H1 (cell line): Measurements from ENCODE around the gene PCYT1A. TPM values are rescaled to one million over a fixed set of nuclear protein-coding genes. Genes with fewer than 3 reads are reported as not detected.

Experiments used
- CTCF ChIA-PET: fragments of 300-600 bp; sonication (Branson Sonifier 250); formaldehyde crosslinking; loops from one replicate; lab custom pipeline; 2021; ENCODE audit not compliant: partially characterized antibody; lab: Charles Lee
- POLR2A ChIA-PET: fragments of 300-600 bp; sonication (Branson Sonifier 250); formaldehyde crosslinking; loops from one replicate; lab custom pipeline; 2021; ENCODE audit warnings: inconsistent platforms; ENCODE audit not compliant: partially characterized antibody; lab: Charles Lee
- DNase-seq, 2 experiments: peaks; one replicate each; pipeline versions ENCODE4 v3.0.0 to v3.0.0-alpha.2; 2010 to 2022; ENCODE audit warnings: low spot score in 2 of 2, low read depth in 1 of 2, mixed read lengths in 1 of 2
- FAIRE-seq: peaks from 2 replicates; lab custom pipeline; 2011; peaks lifted over from hg19 to GRCh38; lab: Jason Lieb, UNC
- H2AFZ ChIP-seq: 2 replicates; pipeline ENCODE4 v1.8.1; 2012; ENCODE audit warnings: low read length, inconsistent platforms
- H2AK5ac ChIP-seq: 2 replicates; pipeline ENCODE4 v1.6.1; 2013; ENCODE audit warnings: low read depth, low read length
- H2BK120ac ChIP-seq: replicated peaks from 2 replicates; pipeline ENCODE3; 2013; ENCODE audit warnings: low read depth, low read length, inconsistent platforms
- H2BK12ac ChIP-seq: 2 replicates; pipeline ENCODE4 v1.6.1; 2013; ENCODE audit warnings: low read depth, low read length
- H2BK15ac ChIP-seq: 2 replicates; pipeline ENCODE4 v1.6.1; 2013; ENCODE audit warnings: low read length
- H2BK20ac ChIP-seq: 2 replicates; pipeline ENCODE4 v1.6.1; 2013; ENCODE audit warnings: low read length
- H2BK5ac ChIP-seq: 2 replicates; pipeline ENCODE4 v1.6.1; 2013; ENCODE audit warnings: low read depth, low read length
- H3K14ac ChIP-seq: 2 replicates; pipeline ENCODE4 v1.6.1; 2013; ENCODE audit warnings: inconsistent platforms; ENCODE audit not compliant: insufficient read length
- H3K18ac ChIP-seq: 2 replicates; pipeline ENCODE4 v1.6.1; 2013; ENCODE audit warnings: low read length; ENCODE audit errors: extremely low read depth
- H3K23ac ChIP-seq: 2 replicates; pipeline ENCODE4 v1.6.1; 2013; ENCODE audit warnings: inconsistent platforms; ENCODE audit not compliant: insufficient read length
- H3K23me2 ChIP-seq: 2 replicates; pipeline ENCODE4 v1.6.1; 2013; ENCODE audit warnings: low read depth, low read length
- H3K27ac ChIP-seq: 2 replicates; pipeline ENCODE4 v1.6.1; 2011; ENCODE audit warnings: low read depth, low read length, inconsistent platforms
- H3K27me3 ChIP-seq, 4 experiments: replicated peaks in 1 of 4; 1 replicate in 1 of 4; 2 replicates in 3 of 4; pipeline versions ENCODE4 v1.6.1 to v1.8.1; 2011 to 2013; ENCODE audit warnings: low read length in 3 of 4, mild to moderate bottlenecking in 3 of 4, inconsistent platforms in 2 of 4, mixed read lengths in 2 of 4, moderate library complexity in 1 of 4; ENCODE audit not compliant: control insufficient read depth in 3 of 4, insufficient read depth in 3 of 4; ENCODE audit errors: extremely low read depth in 1 of 4
- H3K36me3 ChIP-seq, 4 experiments: 2 replicates each; pipeline versions ENCODE4 v1.6.1 to v1.8.1; 2011 to 2013; ENCODE audit warnings: mild to moderate bottlenecking in 4 of 4, low read length in 3 of 4, moderate library complexity in 2 of 4, control low read depth in 1 of 4, inconsistent platforms in 1 of 4; ENCODE audit not compliant: insufficient read depth in 4 of 4, control insufficient read depth in 2 of 4
- H3K4ac ChIP-seq: replicated peaks from 2 replicates; pipeline ENCODE3; 2013; ENCODE audit warnings: low read length, low read depth, mixed read lengths, inconsistent platforms; ENCODE audit not compliant: insufficient read length
- H3K4me1 ChIP-seq, 4 experiments: replicated peaks in 1 of 4; 1 replicate in 1 of 4; 2 replicates in 3 of 4; pipeline versions ENCODE4 v1.6.1 to v1.8.1; 2011 to 2013; ENCODE audit warnings: low read length in 3 of 4, inconsistent platforms in 2 of 4, mixed read lengths in 1 of 4; ENCODE audit not compliant: insufficient read depth in 4 of 4, control insufficient read depth in 3 of 4
- H3K4me2 ChIP-seq, 2 experiments: 2 replicates each; pipeline versions ENCODE4 v1.6.1 to v1.8.1; 2011 to 2013; ENCODE audit warnings: low read depth in 2 of 2, low read length in 2 of 2, control low read depth in 1 of 2, inconsistent platforms in 1 of 2, mild to moderate bottlenecking in 1 of 2; ENCODE audit not compliant: insufficient read depth in 1 of 2
- H3K4me3 ChIP-seq, 4 experiments: fragments of 200-600, 300-600 bp in 1 of 4; sonication (generic), shearing (Covaris generic), sonication (Bioruptor Twin) in 1 of 4; 2 replicates each; pipeline versions ENCODE4 v1.5.1 to v1.8.1; 2011 to 2016; ENCODE audit warnings: low read length in 4 of 4, low read depth in 3 of 4, control low read depth in 2 of 4, inconsistent platforms in 2 of 4, mild to moderate bottlenecking in 2 of 4, mixed read lengths in 1 of 4, moderate library complexity in 1 of 4; ENCODE audit not compliant: insufficient read depth in 2 of 4; ENCODE audit errors: extremely low read depth in 1 of 4
- H3K56ac ChIP-seq: replicated peaks from 2 replicates; pipeline ENCODE3; 2013; ENCODE audit warnings: low read depth, mild to moderate bottlenecking, mixed read lengths, low read length, inconsistent platforms; ENCODE audit not compliant: insufficient read length
- H3K79me1 ChIP-seq: 2 replicates; pipeline ENCODE4 v1.6.1; 2013; ENCODE audit warnings: low read depth, low read length, control low read depth
- H3K79me2 ChIP-seq, 2 experiments: 2 replicates each; pipeline versions ENCODE4 v1.6.1 to v1.8.1; 2012 to 2013; ENCODE audit warnings: low read length in 2 of 2, mild to moderate bottlenecking in 2 of 2, inconsistent platforms in 1 of 2; ENCODE audit not compliant: insufficient read depth in 2 of 2, control insufficient read depth in 1 of 2
- H3K9ac ChIP-seq, 4 experiments: replicated peaks in 1 of 4; 1 replicate in 1 of 4; 2 replicates in 3 of 4; pipeline versions ENCODE4 v1.6.1 to v1.8.1; 2011 to 2013; ENCODE audit warnings: low read depth in 3 of 4, low read length in 3 of 4, control low read depth in 2 of 4, mild to moderate bottlenecking in 2 of 4, moderate library complexity in 2 of 4, inconsistent platforms in 1 of 4; ENCODE audit errors: extremely low read depth in 1 of 4
- H3K9me3 ChIP-seq, 2 experiments: 2 replicates each; pipeline versions ENCODE4 v1.6.1 to v1.8.1; 2012 to 2013; ENCODE audit warnings: mild to moderate bottlenecking in 2 of 2, moderate library complexity in 2 of 2, control low read depth in 1 of 2, inconsistent platforms in 1 of 2, low read depth in 1 of 2, low read length in 1 of 2, mixed read lengths in 1 of 2; ENCODE audit not compliant: insufficient read depth in 2 of 2
- H4K20me1 ChIP-seq, 2 experiments: replicated peaks in 1 of 2; 2 replicates each; pipeline versions ENCODE3 to v1.8.1; 2011 to 2013; ENCODE audit warnings: inconsistent platforms in 2 of 2, low read length in 2 of 2, mild to moderate bottlenecking in 1 of 2; ENCODE audit not compliant: insufficient read depth in 2 of 2, control insufficient read depth in 1 of 2
- H4K5ac ChIP-seq: 2 replicates; pipeline ENCODE4 v1.6.1; 2013; ENCODE audit warnings: low read length, low read depth, mixed read lengths, inconsistent platforms; ENCODE audit not compliant: insufficient read length
- H4K8ac ChIP-seq: 2 replicates; pipeline ENCODE4 v1.8.0; 2013; ENCODE audit warnings: mild to moderate bottlenecking, moderate library complexity, low read length, inconsistent platforms; ENCODE audit not compliant: insufficient read depth; ENCODE audit errors: extremely low read depth
- H4K91ac ChIP-seq: replicated peaks from 2 replicates; pipeline ENCODE3; 2013; ENCODE audit warnings: low read length, mixed read lengths, inconsistent platforms; ENCODE audit not compliant: insufficient read length
- BRCA1 ChIP-seq: IDR thresholded peaks from 2 replicates; pipeline ENCODE4 v1.6.1; 2012; ENCODE audit warnings: low read depth, low read length, improper control_type of control experiment
- CEBPB ChIP-seq: IDR thresholded peaks from 2 replicates; pipeline ENCODE4 v1.6.1; 2012; ENCODE audit warnings: low read depth, low read length
- CTBP2 ChIP-seq: IDR thresholded peaks from 2 replicates; pipeline ENCODE4 v1.7.0; 2011; ENCODE audit warnings: borderline replicate concordance, mild to moderate bottlenecking, moderate library complexity, mixed read lengths, low read length; ENCODE audit not compliant: insufficient read depth, insufficient read length
- FOSL1 ChIP-seq: IDR thresholded peaks from 2 replicates; pipeline ENCODE4 v1.6.1; 2011; ENCODE audit warnings: mild to moderate bottlenecking, low read depth, low read length, moderate library complexity; ENCODE audit not compliant: insufficient read depth
- GABPA ChIP-seq: IDR thresholded peaks from 2 replicates; pipeline ENCODE4 v1.6.1; 2011; ENCODE audit warnings: mild to moderate bottlenecking, low read length, moderate library complexity, borderline replicate concordance; ENCODE audit not compliant: insufficient read depth
- GTF2F1 ChIP-seq: IDR thresholded peaks from 2 replicates; pipeline ENCODE4 v1.6.1; 2012; ENCODE audit warnings: low read depth, low read length, improper control_type of control experiment, borderline replicate concordance
- HDAC2 ChIP-seq, 2 experiments: fragments of 300-600 bp in 1 of 2; sonication (generic) in 1 of 2; IDR thresholded peaks; 2 replicates each; pipeline ENCODE4 v1.6.1; 2011 to 2012; ENCODE audit warnings: low read depth in 2 of 2, low read length in 2 of 2, mild to moderate bottlenecking in 2 of 2, moderate library complexity in 2 of 2, borderline replicate concordance in 1 of 2, inconsistent platforms in 1 of 2
- HDAC6 ChIP-seq: IDR thresholded peaks from one replicate; pipeline ENCODE4 v1.7.1; 2012; ENCODE audit warnings: low read depth, mild to moderate bottlenecking, inconsistent platforms, low read length, moderate library complexity
- RNF2 ChIP-seq: fragments of 200-900, 300-1000 bp; sonication (generic); IDR thresholded peaks from 2 replicates; pipeline ENCODE4 v1.7.1; 2016; ENCODE audit warnings: borderline replicate concordance, low read depth, mild to moderate bottlenecking, antibody characterized with exemption, low read length; ENCODE audit not compliant: poor library complexity, severe bottlenecking; ENCODE audit errors: missing control alignments
- RXRA ChIP-seq: IDR thresholded peaks from 2 replicates; pipeline ENCODE4 v1.6.1; 2011; ENCODE audit warnings: low read depth, mild to moderate bottlenecking, low read length, moderate library complexity; ENCODE audit not compliant: insufficient read depth
- SRF ChIP-seq: IDR thresholded peaks from 2 replicates; pipeline ENCODE4 v1.6.1; 2011; ENCODE audit warnings: mild to moderate bottlenecking, low read depth, low read length, moderate library complexity
- ZNF274 ChIP-seq: IDR thresholded peaks from 2 replicates; pipeline ENCODE4 v1.7.0; 2012; ENCODE audit warnings: low read length, borderline replicate concordance; ENCODE audit errors: extremely low read depth
- WGBS, 2 experiments: shearing (Covaris generic) in 1 of 2; methylation state at CpG; one replicate each; pipeline versions ENCODE4 v1.1.6 to v1.1.7; 2013 to 2015; ENCODE audit warnings: low lambda C conversion rate in 2 of 2, mixed read lengths in 2 of 2, inconsistent platforms in 1 of 2, low coverage in 1 of 2, missing lambda C conversion rate in 1 of 2; ENCODE audit not compliant: insufficient replicate concordance in 2 of 2, insufficient coverage in 1 of 2, insufficient read length in 1 of 2; ENCODE audit errors: extremely low coverage in 1 of 2, missing lambda C conversion rate in 1 of 2; 5-methylcytosine and 5-hydroxymethylcytosine counted together
- polyA plus RNA-seq, 7 experiments: library from polyadenylated mRNA; depleted of rRNA in 3 of 7; stranded (reverse) in 5 of 7; unstranded in 2 of 7; fragments of >200 nt in 5 of 7; fragments of 200-250 nt in 2 of 7; gene quantifications; 1 replicate in 5 of 7; 2 replicates in 1 of 7; 4 replicates in 1 of 7; pipeline versions ENCODE4 v1.2.1 to v1.2.3, GENCODE V29; 2011 to 2013; ENCODE audit warnings: missing spikeins in 2 of 7, mixed read lengths in 2 of 7
- total RNA-seq: library from RNA; stranded (reverse); fragmentation: NEBNext Ultra II Directional; extraction: Animal tissue kit (Norgen Biotek cat#: 25700); gene quantifications from 2 replicates; pipeline ENCODE4 v1.2.1, GENCODE V29; 2021

PCYT1A gene
- total and polyA plus RNA-seq, 2 of the 8 experiments (the other 6 are each of a cell fraction or from before 2014, with no cell fraction given) = 19.9 to 31.8 TPM

DNA sequence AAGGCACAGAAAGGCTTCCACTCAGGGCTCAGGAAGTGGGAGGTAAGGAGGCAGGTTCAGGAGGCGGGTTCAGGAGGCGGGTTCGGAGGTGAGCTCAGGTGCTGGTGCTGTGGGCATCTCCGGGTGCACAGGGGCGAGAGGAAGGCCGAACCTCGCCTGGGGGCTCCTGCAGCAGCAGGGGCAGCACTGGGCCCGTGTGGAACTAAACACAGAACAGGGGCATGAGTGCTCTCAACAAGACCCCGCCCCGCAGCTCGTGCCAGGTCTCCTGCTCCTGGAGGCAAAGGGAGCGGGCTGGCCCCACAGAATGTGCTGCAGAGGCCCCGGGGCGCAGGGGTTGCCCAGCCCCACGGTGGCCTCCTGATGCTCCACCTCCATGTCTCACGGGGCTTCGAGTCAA is 90.0 kb downstream of the PCYT1A start:
- WGBS, 2 experiments = 89% methylated on average over 17 of the region's 17 CpGs; no CpG with 5 or more reads in 1 of the 2 experiments
- H2BK120ac ChIP-seq = no peak overlapping the region
- no peaks in the 10 kb centered on the region for H3K36me3 ChIP-seq
- H3K4ac ChIP-seq = no peak overlapping the region
- H2BK20ac ChIP-seq = no peak overlapping the region
- no peak overlapping the region for H3K56ac ChIP-seq
- H4K91ac ChIP-seq = no peak overlapping the region
- H3K14ac ChIP-seq = no peak overlapping the region
- H3K27me3 ChIP-seq = no peaks in the 10 kb centered on the region
- H4K20me1 ChIP-seq = peaks cover 0 to 2% of the 10 kb centered on the region in 2 experiments
- H2BK5ac ChIP-seq = peak overlapping the region; percentile 24; the same call in 1 of the 2 replicates
- H2BK12ac ChIP-seq = no peak overlapping the region
- H3K79me2 ChIP-seq = no peaks in the 10 kb centered on the region
- no peak overlapping the region for H3K4me3 ChIP-seq
- no peak overlapping the region for H3K18ac ChIP-seq
- no peak overlapping the region for H2BK15ac ChIP-seq
- H3K23me2 ChIP-seq = no peaks in the 10 kb centered on the region
- H3K27ac ChIP-seq = no peak overlapping the region
- no peak overlapping the region for H2AK5ac ChIP-seq
- no peak overlapping the region for H3K4me2 ChIP-seq
- H2AFZ ChIP-seq = no peak overlapping the region
- peaks cover 0 to 2% (median 0%) of the 10 kb centered on the region in 4 experiments; a peak in 3 of 7 replicates for H3K4me1 ChIP-seq
- H3K9ac ChIP-seq = no peak overlapping the region
- no peak for TF ChIP-seq RNF2
- TF ChIP-seq GABPA = no peak
- TF ChIP-seq RXRA = no peak
- TF ChIP-seq GTF2F1 = no peak
- TF ChIP-seq SRF = no peak
- TF ChIP-seq HDAC2 (IDR thresholded peaks at IDR 0.05; ENCODE audit: borderline replicate concordance in 1 of 2, low read depth in 2 of 2, low read length in 2 of 2) = no peak
- TF ChIP-seq FOSL1 = no peak
- no peak for TF ChIP-seq BRCA1
- no peak for TF ChIP-seq ZNF274
- TF ChIP-seq CEBPB = no peak
- no peak for TF ChIP-seq HDAC6
- TF ChIP-seq CTBP2 = no peak
- H4K5ac ChIP-seq = no peak overlapping the region
- POLR2A ChIA-PET = interaction anchor here (1.0 kb wide), 1 partner anchor 9 kb away, joined by 3 read pairs; no protein-coding TSS in a partner anchor
- no peaks in the 10 kb centered on the region for H3K9me3 ChIP-seq
- DNase-seq = no peak
- CTCF ChIA-PET = interaction anchor here (0.8 to 11.5 kb wide), 26 partner anchors 9 to 188 kb away, joined by 3 to 299 read pairs (median 4); no protein-coding TSS in a partner anchor
- peak overlapping the region; percentile 83; the same call in 1 of the 2 replicates for H4K8ac ChIP-seq
- H3K23ac ChIP-seq = no peak overlapping the region
- no peaks in the 10 kb centered on the region for H3K79me1 ChIP-seq
- FAIRE-seq = no peak
